MM.1S (cell line): ENCODE data around the gene ARL8B.

ENCODE experiments used
- EZH2 ChIP-seq: fragments of 300-600 bp; sonication (generic); optimal IDR thresholded peaks from 2 replicates; pipeline ENCODE3; 2017; ENCODE audit warnings: low read depth, mild to moderate bottlenecking, antibody characterized with exemption, low read length, mixed read lengths
- EZH2phosphoT487 ChIP-seq: fragments of 300-600 bp; sonication (generic); IDR thresholded peaks from 2 replicates; pipeline ENCODE4 v1.6.1; 2018; ENCODE audit warnings: antibody characterized with exemption, low read length
- TF ChIP-seq, protein P1 (sequence below): fragments of 300-600 bp; sonication (generic); IDR thresholded peaks from 2 replicates; pipeline ENCODE4 v1.5.1; 2016; ENCODE audit warnings: antibody characterized with exemption, low read length, mixed read lengths

DNA sequence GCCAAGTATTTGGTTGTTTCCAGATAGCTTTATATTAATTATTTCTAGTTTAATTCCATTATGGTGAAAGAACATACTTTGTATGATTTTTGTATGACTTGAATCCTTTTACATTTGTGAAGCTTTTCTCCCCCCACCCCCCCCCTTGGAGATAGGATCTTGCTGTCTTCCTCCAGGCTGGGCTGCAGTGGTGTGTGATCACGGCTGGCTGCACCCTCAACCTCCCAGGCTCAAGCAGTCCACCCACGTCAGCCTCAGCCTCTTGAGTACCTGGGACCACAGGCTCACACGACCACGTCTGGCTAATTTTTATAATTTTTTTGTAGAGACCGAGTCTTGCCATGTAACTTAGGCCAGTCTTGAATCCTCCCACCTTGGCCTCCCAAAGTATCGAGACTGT is 29.5 kb downstream of the ARL8B start:
- TF ChIP-seq, protein P1, sequence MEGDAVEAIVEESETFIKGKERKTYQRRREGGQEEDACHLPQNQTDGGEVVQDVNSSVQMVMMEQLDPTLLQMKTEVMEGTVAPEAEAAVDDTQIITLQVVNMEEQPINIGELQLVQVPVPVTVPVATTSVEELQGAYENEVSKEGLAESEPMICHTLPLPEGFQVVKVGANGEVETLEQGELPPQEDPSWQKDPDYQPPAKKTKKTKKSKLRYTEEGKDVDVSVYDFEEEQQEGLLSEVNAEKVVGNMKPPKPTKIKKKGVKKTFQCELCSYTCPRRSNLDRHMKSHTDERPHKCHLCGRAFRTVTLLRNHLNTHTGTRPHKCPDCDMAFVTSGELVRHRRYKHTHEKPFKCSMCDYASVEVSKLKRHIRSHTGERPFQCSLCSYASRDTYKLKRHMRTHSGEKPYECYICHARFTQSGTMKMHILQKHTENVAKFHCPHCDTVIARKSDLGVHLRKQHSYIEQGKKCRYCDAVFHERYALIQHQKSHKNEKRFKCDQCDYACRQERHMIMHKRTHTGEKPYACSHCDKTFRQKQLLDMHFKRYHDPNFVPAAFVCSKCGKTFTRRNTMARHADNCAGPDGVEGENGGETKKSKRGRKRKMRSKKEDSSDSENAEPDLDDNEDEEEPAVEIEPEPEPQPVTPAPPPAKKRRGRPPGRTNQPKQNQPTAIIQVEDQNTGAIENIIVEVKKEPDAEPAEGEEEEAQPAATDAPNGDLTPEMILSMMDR = no peak
- TF ChIP-seq EZH2 = no peak
- TF ChIP-seq EZH2phosphoT487 = no peak
